ENCODE data around the gene ZNF714.

The ZNF714 gene

GRCh38 chr19:21148681-21149080, 66.7 kb downstream of the ZNF714 start:
- Histone ChIP-seq H3K4me1 (ENCODE audit: control insufficient read depth, insufficient read depth, low read length) (no peaks in the 10 kb centered on the region), H3K4me3 (ENCODE audit: insufficient read depth, low read depth, low read length) (no peak overlapping the region), H3K27ac (ENCODE audit: insufficient read depth, low read depth, low read length, poor library complexity, severe bottlenecking) (no peak overlapping the region), H3K36me3 (ENCODE audit: control insufficient read depth, insufficient read depth, low read length) (peaks cover 94% of the 10 kb centered on the region), H3K9me3 (ENCODE audit: control insufficient read depth, low read length) (peaks cover 6% of the 10 kb centered on the region), H3K27me3 (ENCODE audit: control insufficient read depth, insufficient read depth, low read length, poor library complexity, severe bottlenecking) (no peaks in the 10 kb centered on the region)

GRCh38 chr19:21149877-21150276, 67.9 kb downstream of the ZNF714 start:
- no peak overlapping the region for H3K4me3 ChIP-seq (ENCODE audit: insufficient read depth, low read depth, low read length)
- no peaks in the 10 kb centered on the region for H3K27me3 ChIP-seq (ENCODE audit: control insufficient read depth, insufficient read depth, low read length, poor library complexity, severe bottlenecking)
- no peaks in the 10 kb centered on the region for H3K4me1 ChIP-seq (ENCODE audit: control insufficient read depth, insufficient read depth, low read length)
- 88 to 95% methylated on average over 6 of the region's 6 CpGs for WGBS, 2 experiments
- no peak overlapping the region for H3K27ac ChIP-seq (ENCODE audit: insufficient read depth, low read depth, low read length, poor library complexity, severe bottlenecking)
- H3K36me3 ChIP-seq (ENCODE audit: control insufficient read depth, insufficient read depth, low read length), result peaks cover 84% of the 10 kb centered on the region
- H3K9me3 ChIP-seq (ENCODE audit: control insufficient read depth, low read length), result peaks cover 6% of the 10 kb centered on the region

GRCh38 chr19:21151460-21151859, 69.5 kb downstream of the ZNF714 start:
- H3K9me3 ChIP-seq (ENCODE audit: control insufficient read depth, low read length), result peaks cover 5% of the 10 kb centered on the region
- no peak overlapping the region for H3K4me3 ChIP-seq (ENCODE audit: insufficient read depth, low read depth, low read length)
- no peaks in the 10 kb centered on the region for H3K27me3 ChIP-seq (ENCODE audit: control insufficient read depth, insufficient read depth, low read length, poor library complexity, severe bottlenecking)
- H3K36me3 ChIP-seq (ENCODE audit: control insufficient read depth, insufficient read depth, low read length), result peaks cover 68% of the 10 kb centered on the region
- WGBS, 2 experiments, result 91% methylated on average over 1 of the region's 1 CpG
- H3K27ac ChIP-seq (ENCODE audit: insufficient read depth, low read depth, low read length, poor library complexity, severe bottlenecking), result no peak overlapping the region
- H3K4me1 ChIP-seq (ENCODE audit: control insufficient read depth, insufficient read depth, low read length), result no peaks in the 10 kb centered on the region

GRCh38 chr19:21158523-21159135, 76.6 kb downstream of the ZNF714 start:
- H3K36me3 ChIP-seq (ENCODE audit: control insufficient read depth, insufficient read depth, low read length), result peaks cover 5% of the 10 kb centered on the region
- H3K4me1 ChIP-seq (ENCODE audit: control insufficient read depth, insufficient read depth, low read length), result no peaks in the 10 kb centered on the region
- H3K9me3 ChIP-seq (ENCODE audit: control insufficient read depth, low read length), result no peaks in the 10 kb centered on the region
- no peak overlapping the region for H3K4me3 ChIP-seq (ENCODE audit: insufficient read depth, low read depth, low read length)
- no peaks in the 10 kb centered on the region for H3K27me3 ChIP-seq (ENCODE audit: control insufficient read depth, insufficient read depth, low read length, poor library complexity, severe bottlenecking)
- no peak overlapping the region for H3K27ac ChIP-seq (ENCODE audit: insufficient read depth, low read depth, low read length, poor library complexity, severe bottlenecking)
- 95 to 96% methylated on average over 1 of the region's 1 CpG for WGBS, 2 experiments

- H3K27me3 ChIP-seq (ENCODE audit: control insufficient read depth, insufficient read depth, low read length, poor library complexity, severe bottlenecking), result no peaks in the 10 kb centered on the region
- no peak overlapping the region for H3K4me3 ChIP-seq (ENCODE audit: insufficient read depth, low read depth, low read length)
- WGBS, 2 experiments, result 96 to 98% methylated on average over 5 of the region's 5 CpGs
- H3K36me3 ChIP-seq (ENCODE audit: control insufficient read depth, insufficient read depth, low read length), result peaks cover 5% of the 10 kb centered on the region
- no peaks in the 10 kb centered on the region for H3K4me1 ChIP-seq (ENCODE audit: control insufficient read depth, insufficient read depth, low read length)
- no peaks in the 10 kb centered on the region for H3K9me3 ChIP-seq (ENCODE audit: control insufficient read depth, low read length)
- H3K27ac ChIP-seq (ENCODE audit: insufficient read depth, low read depth, low read length, poor library complexity, severe bottlenecking), result no peak overlapping the region
These were observed 82.5 kb downstream of the ZNF714 start for GRCh38 chr19:21164541-21164940.

- H3K9me3 ChIP-seq (ENCODE audit: control insufficient read depth, low read length), result no peaks in the 10 kb centered on the region
- 90 to 96% methylated on average over 2 of the region's 2 CpGs for WGBS, 2 experiments
- no peak overlapping the region for H3K27ac ChIP-seq (ENCODE audit: insufficient read depth, low read depth, low read length, poor library complexity, severe bottlenecking)
- no peak overlapping the region for H3K4me3 ChIP-seq (ENCODE audit: insufficient read depth, low read depth, low read length)
- H3K4me1 ChIP-seq (ENCODE audit: control insufficient read depth, insufficient read depth, low read length), result no peaks in the 10 kb centered on the region
- no peaks in the 10 kb centered on the region for H3K27me3 ChIP-seq (ENCODE audit: control insufficient read depth, insufficient read depth, low read length, poor library complexity, severe bottlenecking)
- H3K36me3 ChIP-seq (ENCODE audit: control insufficient read depth, insufficient read depth, low read length), result peaks cover 13% of the 10 kb centered on the region
These were observed 84.4 kb downstream of the ZNF714 start for GRCh38 chr19:21166436-21166835.

Measured in ectodermal cell (in vitro differentiated cells).